ENCODE data around the gene TBC1D8. TPM values are rescaled to one million over a fixed set of nuclear protein-coding genes. Genes with fewer than 3 reads are reported as not detected.

Gene TBC1D8
- total and polyA plus RNA-seq, 2 of the 8 experiments (the other 6 are each of a cell fraction or from before 2014, with no cell fraction given): 20.8 to 21.8 TPM

DNA sequence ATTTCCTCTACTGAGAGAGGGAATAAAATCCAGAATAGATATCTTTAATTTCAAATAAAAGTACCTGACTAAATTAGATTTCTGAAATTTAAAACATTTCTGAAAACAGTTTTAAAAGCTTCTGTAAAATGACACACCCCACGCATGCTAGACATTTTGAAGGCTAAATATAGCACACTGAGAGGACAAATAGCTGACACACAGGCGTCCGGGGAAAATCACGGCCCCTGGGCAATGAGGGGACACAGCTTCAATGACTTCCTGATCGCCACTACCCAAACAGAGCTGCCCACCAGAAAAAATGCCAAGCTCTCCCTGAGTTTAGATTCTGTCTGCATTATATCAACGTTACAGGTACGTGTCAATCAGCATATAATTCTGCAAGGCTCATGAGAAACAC is 10.9 kb downstream of the TBC1D8 start:
- Histone ChIP-seq H3K27me3 (replicated peaks in 1 of 4; ENCODE audit: control insufficient read depth in 3 of 4, extremely low read depth in 1 of 4, insufficient read depth in 3 of 4, low read length in 3 of 4) (no peaks in the 10 kb centered on the region), H2BK120ac (replicated peaks; ENCODE audit: low read depth, low read length) (no peak overlapping the region), H3K79me2 (ENCODE audit: control insufficient read depth in 1 of 2, insufficient read depth in 2 of 2, low read length in 2 of 2) (peaks cover 0 to 79% of the 10 kb centered on the region in 2 experiments; a peak in 2 of 4 replicates), H2BK15ac (ENCODE audit: low read length) (no peak overlapping the region), H2BK12ac (ENCODE audit: low read depth, low read length) (no peak overlapping the region), H2AK5ac (ENCODE audit: low read depth, low read length) (no peak overlapping the region), H4K91ac (replicated peaks; ENCODE audit: insufficient read length, low read length) (no peak overlapping the region), H3K18ac (ENCODE audit: extremely low read depth, low read length) (no peak overlapping the region), H3K4me3 (ENCODE audit: extremely low read depth in 1 of 4, insufficient read depth in 2 of 4, low read depth in 3 of 4, low read length in 4 of 4) (no peak overlapping the region), H4K8ac (ENCODE audit: extremely low read depth, insufficient read depth, low read length) (no peak overlapping the region), H3K56ac (replicated peaks; ENCODE audit: insufficient read length, low read depth, low read length) (no peak overlapping the region), H2AFZ (ENCODE audit: low read length) (no peak overlapping the region), H3K27ac (ENCODE audit: low read depth, low read length) (no peak overlapping the region), H4K20me1 (replicated peaks in 1 of 2; ENCODE audit: control insufficient read depth in 1 of 2, insufficient read depth in 2 of 2, low read length in 2 of 2) (peaks cover 0 to 2% of the 10 kb centered on the region in 2 experiments), H3K23ac (ENCODE audit: insufficient read length) (no peak overlapping the region), H3K14ac (ENCODE audit: insufficient read length) (no peak overlapping the region), H3K4ac (replicated peaks; ENCODE audit: insufficient read length, low read depth, low read length) (no peak overlapping the region), H3K9me3 (ENCODE audit: insufficient read depth in 2 of 2, low read depth in 1 of 2, low read length in 1 of 2) (no peaks in the 10 kb centered on the region), H3K4me1 (replicated peaks in 1 of 4; ENCODE audit: control insufficient read depth in 3 of 4, insufficient read depth in 4 of 4, low read length in 3 of 4) (peaks cover 4 to 10% (median 7%) of the 10 kb centered on the region in 4 experiments; a peak in 6 of 7 replicates), H3K23me2 (ENCODE audit: low read depth, low read length) (no peaks in the 10 kb centered on the region), H3K36me3 (ENCODE audit: control insufficient read depth in 2 of 4, insufficient read depth in 4 of 4, low read length in 3 of 4) (no peaks in the 10 kb centered on the region), H4K5ac (ENCODE audit: insufficient read length, low read depth, low read length) (no peak overlapping the region), H3K4me2 (ENCODE audit: insufficient read depth in 1 of 2, low read depth in 2 of 2, low read length in 2 of 2) (no peak overlapping the region), H3K79me1 (ENCODE audit: low read depth, low read length) (peaks cover 17% of the 10 kb centered on the region), H3K9ac (replicated peaks in 1 of 4; ENCODE audit: extremely low read depth in 1 of 4, low read depth in 3 of 4, low read length in 3 of 4) (no peak overlapping the region), H2BK5ac (ENCODE audit: low read depth, low read length) (no peak overlapping the region), H2BK20ac (ENCODE audit: low read length) (no peak overlapping the region)
- DNase-seq (ENCODE audit: low read depth in 1 of 2, low spot score in 2 of 2) (no peak), FAIRE-seq (no peak)
- WGBS, 2 experiments (ENCODE audit: extremely low coverage in 1 of 2, insufficient coverage in 1 of 2, insufficient read length in 1 of 2, insufficient replicate concordance in 2 of 2, low coverage in 1 of 2, low lambda C conversion rate in 2 of 2, missing lambda C conversion rate in 1 of 2): 86% methylated on average over 7 of the region's 7 CpGs; no CpG with 5 or more reads in 1 of the 2 experiments
- ChIA-PET POLR2A (ENCODE audit: partially characterized antibody) (interaction anchor here (1.4 to 3.1 kb wide), 3 partner anchors 9 to 138 kb away, joined by 4 to 18 read pairs (median 6); partner anchors contain the start of genes RPL31 and TBC1D8), CTCF (ENCODE audit: partially characterized antibody) (interaction anchor here (1.0 to 3.5 kb wide), 6 partner anchors 10 to 103 kb away, joined by 3 to 11 read pairs (median 4); partner anchors contain the start of gene TBC1D8)
- no peak for TF ChIP-seq ZNF274 (IDR thresholded peaks at IDR 0.05; ENCODE audit: borderline replicate concordance, extremely low read depth, low read length)
- no peak for TF ChIP-seq SIRT6 (IDR thresholded peaks at IDR 0.05; ENCODE audit: low read length)
- no peak for TF ChIP-seq TBP (IDR thresholded peaks at IDR 0.05; ENCODE audit: low read depth, low read length)
- TF ChIP-seq RNF2 (IDR thresholded peaks at IDR 0.05; ENCODE audit: borderline replicate concordance, low read depth, low read length, missing control alignments, poor library complexity, severe bottlenecking): no peak
- no peak for TF ChIP-seq ASH2L (IDR thresholded peaks at IDR 0.05; ENCODE audit: low read length)
- TF ChIP-seq, protein P1, sequence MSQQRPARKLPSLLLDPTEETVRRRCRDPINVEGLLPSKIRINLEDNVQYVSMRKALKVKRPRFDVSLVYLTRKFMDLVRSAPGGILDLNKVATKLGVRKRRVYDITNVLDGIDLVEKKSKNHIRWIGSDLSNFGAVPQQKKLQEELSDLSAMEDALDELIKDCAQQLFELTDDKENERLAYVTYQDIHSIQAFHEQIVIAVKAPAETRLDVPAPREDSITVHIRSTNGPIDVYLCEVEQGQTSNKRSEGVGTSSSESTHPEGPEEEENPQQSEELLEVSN (IDR thresholded peaks at IDR 0.05): no peak
- TF ChIP-seq CTBP2 (IDR thresholded peaks at IDR 0.05; ENCODE audit: borderline replicate concordance, insufficient read depth, insufficient read length, low read length): no peak
- no peak for TF ChIP-seq CEBPB (IDR thresholded peaks at IDR 0.05; ENCODE audit: low read depth, low read length)
